HG03025 (cell line): ENCODE results near the gene FUCA2.
"Not testable (repeated sequence)": the region's sequence is repeated elsewhere in the genome, so short reads cannot be mapped to it uniquely, and the experiment has no call there.

Source experiments
- ATAC-seq: cut with Tn5 transposase; IDR thresholded peaks from one replicate; pipeline ENCODE4 v1.9.1; 2021; ENCODE audit warnings: mild to moderate bottlenecking, moderate library complexity; ENCODE audit not compliant: unreplicated experiment, low FRiP score

The FUCA2 gene

DNA sequence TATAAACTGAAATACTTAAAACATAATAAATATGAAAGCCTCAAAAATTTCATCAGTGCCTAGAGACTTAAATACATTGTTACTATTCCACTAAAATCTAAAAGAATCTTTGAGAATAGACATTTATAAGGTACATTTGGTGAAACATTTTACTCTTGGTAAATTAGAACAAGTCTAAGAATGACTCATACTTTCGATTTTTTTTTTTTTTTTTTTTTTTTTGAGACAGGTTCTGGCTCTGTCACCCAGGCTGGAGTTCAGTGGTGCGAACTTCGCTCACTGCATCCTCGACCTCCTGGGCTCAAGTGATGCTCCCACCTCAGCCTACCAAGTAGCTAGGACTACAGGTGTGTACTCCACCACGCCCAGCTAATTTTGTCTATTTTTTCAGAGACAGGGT lies 6.4 kb downstream of the FUCA2 start:
- no peak for ATAC-seq

DNA sequence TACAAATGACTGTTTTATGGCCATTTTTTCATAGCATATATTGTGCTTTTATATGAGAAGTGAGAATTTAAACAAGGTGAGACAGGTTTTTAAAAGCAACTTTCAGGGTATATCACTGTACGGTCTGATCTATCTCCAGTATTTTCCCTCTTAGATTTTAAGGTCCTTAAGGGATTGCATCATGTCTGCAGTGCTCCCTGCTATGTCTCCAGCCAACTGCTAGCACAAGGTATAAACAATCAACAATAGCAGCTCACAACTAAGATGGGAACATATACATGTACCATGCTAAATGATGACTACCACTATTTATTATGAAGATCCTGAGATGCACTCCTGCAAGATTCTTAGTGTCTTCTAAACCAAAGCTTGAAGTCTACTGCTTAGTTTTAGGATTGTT lies 7.2 kb downstream of the FUCA2 start:
- no peak for ATAC-seq

DNA sequence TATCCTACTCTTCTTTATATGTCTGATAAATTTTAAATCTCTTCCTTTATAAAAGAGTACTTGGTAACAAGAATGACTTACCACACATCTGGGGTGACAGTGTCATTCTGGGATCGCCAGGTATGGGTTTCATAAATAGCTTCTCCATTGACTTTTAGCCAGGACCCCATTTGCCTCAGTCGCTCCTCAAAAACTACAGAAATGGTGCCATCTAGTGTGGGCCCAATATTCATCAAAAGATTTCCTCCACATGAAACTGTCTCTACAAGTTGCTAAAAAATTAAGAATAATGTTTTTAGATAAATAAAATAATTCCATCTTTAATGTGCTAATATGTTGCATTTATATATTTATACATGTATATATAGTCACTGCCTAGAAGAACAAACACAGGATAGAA lies 9.7 kb downstream of the FUCA2 start:
- ATAC-seq, result no peak

DNA sequence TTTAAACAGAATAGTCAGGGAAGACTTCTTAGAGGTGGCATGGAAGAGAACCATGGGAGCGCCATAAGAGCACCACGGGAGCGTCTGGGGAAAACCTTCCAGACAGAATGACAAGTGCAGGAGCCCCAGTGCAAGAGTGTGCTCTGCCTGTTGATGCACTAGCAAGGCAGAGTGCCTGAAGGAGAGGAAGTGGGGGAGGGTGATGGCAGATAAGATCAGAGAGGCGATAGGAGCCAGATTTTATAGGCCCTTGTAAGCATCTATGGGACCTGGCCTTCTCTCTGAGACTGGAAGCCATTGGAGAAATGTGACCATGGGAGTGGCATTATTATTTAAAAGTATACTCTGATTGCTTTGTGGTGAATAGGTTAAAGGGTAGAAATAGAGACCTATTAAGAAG lies 13.1 kb downstream of the FUCA2 start:
- no peak for ATAC-seq

DNA sequence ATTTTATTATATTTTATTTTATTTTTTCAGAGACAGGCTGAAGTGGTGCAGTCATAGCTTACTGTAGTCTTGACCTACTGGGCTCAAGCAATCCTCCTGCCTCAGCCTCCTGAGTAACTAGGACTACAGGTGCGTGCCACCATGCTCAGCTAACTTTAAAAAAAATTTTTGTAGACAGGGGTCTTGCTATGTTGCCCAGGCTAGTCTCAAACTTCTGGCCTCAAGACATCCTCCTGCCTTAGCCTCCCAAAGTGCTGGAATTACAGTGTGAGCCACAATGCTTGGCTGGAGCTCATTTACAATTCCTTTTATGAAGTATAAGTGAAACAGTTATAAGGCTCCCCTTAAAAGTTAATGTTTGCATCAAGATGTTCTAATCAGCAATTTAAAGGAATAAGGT lies 14.5 kb downstream of the FUCA2 start:
- no peak for ATAC-seq

DNA sequence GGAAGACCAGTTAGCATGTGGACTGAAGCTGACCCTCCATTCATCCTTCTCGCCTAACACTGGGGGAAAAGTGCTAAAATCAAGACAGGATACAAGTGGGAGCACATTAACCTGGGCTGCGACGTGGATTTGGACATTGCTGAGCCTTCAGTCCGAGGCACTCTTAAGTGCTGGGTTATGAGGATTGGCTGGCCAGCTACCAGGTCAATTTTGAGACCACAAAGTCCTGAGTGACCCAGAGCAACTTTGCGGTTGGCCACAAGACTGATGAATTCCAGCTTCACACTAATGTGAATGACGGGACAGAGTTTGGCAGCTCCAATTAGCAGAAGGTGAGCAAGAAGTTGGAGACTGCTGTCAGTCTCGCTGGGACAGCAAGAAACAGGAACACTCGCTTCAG lies 20.7 kb downstream of the FUCA2 start:
- ATAC-seq, result no peak

- ATAC-seq, result no peak
Measured at GRCh38 chr6:143490244-143490643, 21.3 kb downstream of the FUCA2 start.

- no peak for ATAC-seq
Measured at GRCh38 chr6:143486752-143487151, 24.8 kb downstream of the FUCA2 start.

DNA sequence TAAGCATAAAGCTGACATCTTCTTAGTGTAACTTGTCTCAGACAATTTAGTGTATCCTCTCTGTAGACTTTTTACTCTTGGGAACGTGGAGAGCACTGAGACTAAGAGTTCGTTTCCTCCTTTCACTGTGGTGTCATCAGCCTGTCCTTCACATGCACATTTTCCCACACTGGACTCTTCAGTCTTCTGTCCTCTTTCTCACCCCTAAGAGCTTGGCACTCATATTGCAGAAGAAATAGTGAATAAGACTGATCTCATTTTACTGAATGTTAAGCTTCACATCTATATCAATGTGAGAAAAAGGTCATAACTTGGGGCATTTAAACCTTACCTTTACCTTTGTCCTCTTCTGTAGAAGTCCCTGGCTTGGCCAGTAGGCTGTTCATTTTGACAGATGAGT lies 25.6 kb downstream of the FUCA2 start:
- ATAC-seq, result no peak

GRCh38 chr6:143482593-143482992 lies 28.9 kb downstream of the FUCA2 start:
- ATAC-seq, result no peak

GRCh38 chr6:143478479-143479062 lies 32.9 kb downstream of the FUCA2 start:
- no peak for ATAC-seq

DNA sequence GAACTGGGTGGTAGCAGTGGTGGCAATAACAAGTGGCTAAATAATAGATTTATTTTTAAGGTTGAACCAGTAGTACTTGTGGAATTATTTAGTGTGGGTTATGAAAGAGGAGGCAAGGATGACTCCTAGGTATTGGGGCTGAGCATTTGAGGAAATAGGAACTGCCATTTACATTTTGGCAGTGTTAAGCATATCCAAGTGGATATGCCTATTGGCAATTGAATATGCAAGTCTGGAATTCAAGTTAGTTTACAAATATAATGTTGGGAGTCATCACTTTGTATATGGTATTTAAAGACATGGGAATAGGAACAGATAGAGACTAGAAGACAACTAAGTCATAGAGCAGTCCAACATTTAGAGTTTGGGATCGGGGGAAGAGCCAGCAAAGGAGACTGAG lies 35.0 kb downstream of the FUCA2 start:
- no peak for ATAC-seq

DNA sequence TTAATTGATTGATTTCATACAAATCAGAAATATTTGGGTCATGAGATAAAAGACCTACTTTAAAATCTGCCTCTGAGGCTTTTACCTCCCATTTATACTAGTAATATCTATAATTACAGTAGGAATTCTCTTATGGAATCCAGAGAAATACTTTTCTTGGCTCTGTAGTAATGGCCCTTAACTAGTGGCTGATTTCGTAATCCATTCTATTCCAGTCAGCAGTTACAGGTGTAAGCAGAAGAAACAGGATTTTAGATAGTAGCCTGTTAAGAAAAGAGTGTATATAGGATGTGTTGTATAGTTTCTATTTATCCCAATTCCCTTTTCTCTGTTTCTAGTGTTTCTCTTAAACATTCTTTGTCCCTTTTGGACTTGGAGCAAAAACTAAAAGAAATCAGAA lies 39.7 kb downstream of the FUCA2 start:
- ATAC-seq, result no peak

DNA sequence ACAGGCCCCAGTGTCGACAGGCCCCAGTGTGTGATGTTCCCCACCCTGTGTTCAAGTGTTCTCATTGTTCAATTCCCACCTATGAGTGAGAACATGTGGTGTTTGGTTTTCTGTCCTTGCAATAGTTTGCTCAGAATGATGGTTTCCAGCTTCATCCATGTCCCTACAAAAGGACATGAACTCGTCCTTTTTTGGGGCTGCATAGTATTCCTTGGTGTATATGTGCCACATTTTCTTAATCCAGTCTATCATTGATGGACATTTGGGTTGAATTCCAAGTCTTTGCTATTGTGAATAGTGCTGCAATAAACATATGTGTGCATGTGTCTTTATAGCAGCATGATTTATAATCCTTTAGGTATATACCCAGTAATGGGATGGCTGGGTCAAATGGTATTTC lies 42.7 kb downstream of the FUCA2 start:
- not testable (repeated sequence) for ATAC-seq

GRCh38 chr6:143468026-143468425 lies 43.5 kb downstream of the FUCA2 start:
- no peak for ATAC-seq

GRCh38 chr6:143465546-143465945 lies 46.0 kb downstream of the FUCA2 start:
- ATAC-seq, result no peak

DNA sequence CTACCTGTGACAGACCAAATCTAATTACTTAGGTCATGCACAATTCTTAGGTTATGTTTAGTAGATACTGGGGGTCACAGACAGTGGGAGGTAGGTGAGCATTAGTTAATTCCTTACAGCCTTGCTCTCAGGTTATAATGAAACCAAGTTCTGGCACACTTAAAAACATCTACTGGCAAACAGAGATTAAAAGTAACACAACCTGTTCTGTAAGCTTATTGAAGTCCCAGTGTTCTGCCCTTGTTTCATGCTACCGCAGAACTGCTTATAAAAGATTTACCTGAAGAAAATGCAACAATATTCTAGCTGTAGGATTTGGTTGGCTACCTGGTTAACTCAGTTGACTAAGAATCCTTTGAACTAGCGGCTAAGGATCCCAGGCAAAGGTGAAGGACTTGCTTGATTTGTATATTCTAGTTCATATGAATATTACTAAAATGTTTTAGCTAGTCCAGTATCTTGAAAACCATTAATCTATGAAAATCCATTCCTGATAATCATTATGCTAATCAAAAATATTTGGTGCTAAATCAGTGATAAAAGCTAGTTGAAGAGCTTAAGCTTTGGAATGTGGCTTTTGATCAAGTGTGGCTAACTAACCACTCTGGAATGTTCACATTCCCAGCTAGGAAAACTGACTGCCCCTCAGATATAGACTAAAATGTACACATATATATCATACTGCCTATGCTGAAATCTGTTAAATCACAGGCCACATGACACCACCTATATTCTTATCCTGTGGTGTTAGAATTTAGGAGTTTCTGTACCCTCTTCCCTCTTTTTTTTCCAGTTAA lies 53.8 kb downstream of the FUCA2 start:
- ATAC-seq, result no peak

DNA sequence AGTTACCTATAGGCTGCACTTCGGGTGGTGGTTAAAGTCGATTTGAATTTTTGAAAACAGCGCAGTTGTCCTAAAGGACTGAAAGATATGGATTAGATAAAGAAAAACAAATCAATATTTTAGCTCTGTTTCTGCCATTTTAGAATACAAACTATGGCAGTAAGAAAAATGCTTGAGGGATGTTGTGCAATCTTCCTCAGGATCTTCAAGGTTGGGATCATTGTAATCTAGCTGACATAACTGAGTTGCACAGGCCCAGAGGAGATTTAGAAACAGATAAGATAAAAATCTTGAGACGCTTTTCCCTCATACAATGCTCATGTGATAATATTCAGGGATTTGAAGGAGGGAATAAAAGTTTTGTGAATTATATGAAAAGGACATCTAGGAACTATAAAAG lies 60.0 kb downstream of the FUCA2 start:
- no peak for ATAC-seq

GRCh38 chr6:143450453-143451371 lies 60.8 kb downstream of the FUCA2 start, which contains the start of the genes ADAT2 and PEX3:
ADAT2 (minus strand) TSS chr6:143450695; CDS start chr6:143450658, 37 bp downstream.
PEX3 (plus strand) TSS chr6:143450805; CDS start chr6:143451043, 238 bp downstream.
- ATAC-seq, result peak; percentile 92

- peak; percentile 16 for ATAC-seq
Measured at GRCh38 chr6:143449714-143450452, 61.6 kb downstream of the FUCA2 start.
